Body of pancreas (tissue), 4 donors: ENCODE data around the gene DAPK2.

Experiments
- CTCF ChIP-seq, 7 experiments: fragments of 450-650 bp in 4 of 7; fragments of 200-600 bp in 3 of 7; sonication (generic) in 3 of 7; IDR thresholded peaks; one replicate each; pipeline ENCODE4 v1.5.1; 2016 to 2019; ENCODE audit warnings: antibody characterized with exemption in 7 of 7
- POLR2A ChIP-seq, 3 donors: fragments of 450-650 bp; IDR thresholded peaks; one replicate each; pipeline ENCODE4 v1.6.1; 2016; ENCODE audit warnings: antibody characterized with exemption in 3 of 3, mild to moderate bottlenecking in 2 of 3

GRCh38 chr15:63890617-63891016 lies 155.7 kb downstream of the DAPK2 start:
- TF ChIP-seq CTCF (IDR thresholded peaks at IDR 0.05) (no peak), POLR2A (IDR thresholded peaks at IDR 0.05) (no peak)
